GM12872 (cell line): ENCODE data around the gene TSSK3.

Experiments
- CTCF ChIP-seq: IDR thresholded peaks from 3 replicates; pipeline ENCODE4 v1.5.1; 2011; ENCODE audit warnings: low read depth, mild to moderate bottlenecking, low read length, moderate library complexity; ENCODE audit not compliant: insufficient read depth

The TSSK3 gene

GRCh38 chr1:32399843-32400242 is 37.5 kb downstream of the TSSK3 start:
- TF ChIP-seq CTCF = no peak

- peak; percentile 87 for TF ChIP-seq CTCF
Measured at GRCh38 chr1:32400876-32401631, 38.7 kb downstream of the TSSK3 start.

- TF ChIP-seq CTCF = no peak
Measured at GRCh38 chr1:32404946-32405345, 42.6 kb downstream of the TSSK3 start.

GRCh38 chr1:32405672-32406467 is 43.5 kb downstream of the TSSK3 start:
- no peak for TF ChIP-seq CTCF

- TF ChIP-seq CTCF = no peak
Measured at GRCh38 chr1:32406629-32407111, 44.3 kb downstream of the TSSK3 start.

GRCh38 chr1:32411261-32411660 is 48.9 kb downstream of the TSSK3 start:
- no peak for TF ChIP-seq CTCF

GRCh38 chr1:32413507-32414185 is 51.3 kb downstream of the TSSK3 start:
- peak; percentile 90 for TF ChIP-seq CTCF
